Activated naive CD4-positive, alpha-beta T cell treated with anti-CD3 and anti-CD28 coated beads, Interleukin-2, amount 10 ng/mL, durations not matched to agents 7 days and 5 days (primary cell): ENCODE data around the gene TNXB.

ENCODE experiments used
- CTCF ChIA-PET: fragments of 350-600 bp; sonication (Branson Sonifier 250); formaldehyde crosslinking; loops from one replicate; lab custom pipeline; 2021; ENCODE audit warnings: antibody characterized with exemption; lab: Charles Lee
- DNase-seq: peaks from one replicate; pipeline ENCODE4 v3.0.0-alpha.2; 2020
- H3K27ac Mint-ChIP-seq: one replicate; pipeline ENCODE4 v1.8.0; 2021; ENCODE audit warnings: mild to moderate bottlenecking, moderate library complexity, mixed read lengths
- H3K27me3 Mint-ChIP-seq: one replicate; pipeline ENCODE4 v1.8.0; 2021; ENCODE audit warnings: mild to moderate bottlenecking, mixed read lengths
- H3K36me3 Mint-ChIP-seq: one replicate; pipeline ENCODE4 v1.8.0; 2021; ENCODE audit warnings: mixed read lengths
- H3K4me1 Mint-ChIP-seq: one replicate; pipeline ENCODE4 v1.8.0; 2021; ENCODE audit warnings: mixed read lengths
- H3K4me3 Mint-ChIP-seq: one replicate; pipeline ENCODE4 v1.8.0; 2021; ENCODE audit warnings: mild to moderate bottlenecking, moderate library complexity, mixed read lengths
- H3K9me3 Mint-ChIP-seq: one replicate; pipeline ENCODE4 v1.8.0; 2021; ENCODE audit warnings: mixed read lengths

Gene TNXB

GRCh38 chr6:32095338-32096086, 13.6 kb downstream of the TNXB start:
- CTCF ChIA-PET = no interaction called here
- Mint-ChIP-seq H3K36me3 (no peaks in the 10 kb centered on the region), H3K27me3 (peaks cover 95% of the 10 kb centered on the region), H3K9me3 (no peaks in the 10 kb centered on the region), H3K27ac (no peak overlapping the region), H3K4me1 (no peaks in the 10 kb centered on the region), H3K4me3 (no peak overlapping the region)
- DNase-seq = no peak

GRCh38 chr6:32092760-32093497, 16.2 kb downstream of the TNXB start:
- Mint-ChIP-seq H3K9me3 (no peaks in the 10 kb centered on the region), H3K27ac (no peak overlapping the region), H3K4me1 (no peaks in the 10 kb centered on the region), H3K36me3 (no peaks in the 10 kb centered on the region), H3K4me3 (no peak overlapping the region), H3K27me3 (peaks cover 91% of the 10 kb centered on the region)
- DNase-seq = no peak
- CTCF ChIA-PET = no interaction called here

DNA sequence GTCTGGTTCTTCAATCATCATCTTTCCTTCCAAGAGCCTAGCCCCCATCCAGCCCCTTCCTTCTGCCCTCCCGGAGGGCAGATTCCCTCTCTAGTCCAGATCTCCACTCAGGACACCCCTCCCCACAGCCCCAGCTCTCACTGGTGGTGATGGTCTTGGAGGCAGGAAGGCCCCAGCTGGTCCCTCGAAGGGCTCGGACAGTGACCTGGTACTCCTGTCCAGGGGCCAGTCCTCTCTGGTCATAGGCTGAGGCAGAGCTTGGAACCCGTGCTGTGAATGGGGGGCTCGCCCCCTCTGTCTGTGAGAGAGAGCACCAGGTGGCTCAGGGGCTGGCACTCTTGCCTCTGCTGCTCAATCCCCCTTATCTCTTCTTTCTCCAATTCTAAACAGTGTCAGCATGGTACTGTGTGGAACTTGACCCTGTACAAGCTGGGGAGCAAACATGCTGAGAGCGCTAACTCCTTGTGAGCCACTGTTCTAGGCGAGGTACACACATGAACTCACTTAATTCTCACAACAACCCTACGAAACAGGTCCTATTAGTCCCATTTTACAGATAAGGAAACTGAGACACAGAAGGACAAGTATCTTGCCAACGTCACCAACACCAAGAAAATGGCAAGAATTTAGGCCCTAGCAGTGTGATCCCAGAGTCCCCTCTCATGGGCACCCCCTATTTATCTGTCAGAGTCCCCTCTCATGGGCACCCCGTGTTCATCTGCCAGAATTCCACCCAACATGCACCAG, 19.9 kb downstream of the TNXB start:
- H3K27me3 Mint-ChIP-seq = peaks cover 89% of the 10 kb centered on the region
- CTCF ChIA-PET = interaction anchor here (1.6 kb wide), 1 partner anchor 106 kb away, joined by 3 read pairs; no protein-coding TSS in a partner anchor
- H3K27ac Mint-ChIP-seq = no peak overlapping the region
- no peaks in the 10 kb centered on the region for H3K9me3 Mint-ChIP-seq
- H3K4me1 Mint-ChIP-seq = peaks cover 8% of the 10 kb centered on the region
- H3K36me3 Mint-ChIP-seq = no peaks in the 10 kb centered on the region
- H3K4me3 Mint-ChIP-seq = no peak overlapping the region
- no peak for DNase-seq

DNA sequence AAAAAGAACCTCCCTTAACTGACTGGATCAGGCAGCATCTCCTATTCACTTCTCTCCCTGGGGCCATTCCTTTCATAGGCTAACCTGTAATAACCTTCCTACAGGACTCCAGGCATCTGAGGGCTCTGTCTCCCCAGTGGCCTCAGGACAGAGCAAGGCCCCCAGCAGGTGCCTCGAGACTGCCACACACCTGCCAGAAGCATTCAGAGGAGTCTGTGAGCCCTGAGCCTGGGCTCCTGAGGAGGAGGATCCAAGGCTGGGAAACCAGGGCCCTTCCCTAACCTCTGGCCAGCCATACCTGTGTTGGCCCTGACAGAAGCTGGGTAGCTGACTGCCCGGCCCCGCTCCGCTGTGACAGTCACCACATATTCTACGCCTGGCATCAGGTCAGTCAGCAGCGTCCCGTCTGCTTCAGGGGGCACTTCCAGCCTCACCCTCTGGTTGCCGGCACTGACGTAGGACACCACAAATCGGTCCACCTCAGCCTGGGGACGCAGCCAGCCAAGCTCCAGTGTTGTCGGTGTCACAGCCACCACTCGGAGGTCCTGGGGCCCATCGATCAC, 20.6 kb downstream of the TNXB start:
- Mint-ChIP-seq H3K27ac (no peak overlapping the region), H3K4me3 (no peak overlapping the region), H3K27me3 (peaks cover 90% of the 10 kb centered on the region), H3K4me1 (peaks cover 8% of the 10 kb centered on the region), H3K36me3 (no peaks in the 10 kb centered on the region), H3K9me3 (no peaks in the 10 kb centered on the region)
- no peak for DNase-seq
- CTCF ChIA-PET = interaction anchor here (1.6 kb wide), 1 partner anchor 107 kb away, joined by 3 read pairs; no protein-coding TSS in a partner anchor

GRCh38 chr6:32087574-32088486, 21.3 kb downstream of the TNXB start:
- Mint-ChIP-seq H3K4me1 (peaks cover 8% of the 10 kb centered on the region), H3K4me3 (no peak overlapping the region), H3K27ac (no peak overlapping the region), H3K36me3 (no peaks in the 10 kb centered on the region), H3K27me3 (peaks cover 92% of the 10 kb centered on the region), H3K9me3 (no peaks in the 10 kb centered on the region)
- CTCF ChIA-PET = interaction anchor here (1.6 kb wide), 1 partner anchor 108 kb away, joined by 3 read pairs; no protein-coding TSS in a partner anchor
- DNase-seq = peak; percentile 83

GRCh38 chr6:32086661-32087573, 22.2 kb downstream of the TNXB start:
- CTCF ChIA-PET = no interaction called here

GRCh38 chr6:32085759-32086459, 23.2 kb downstream of the TNXB start:
- Mint-ChIP-seq H3K4me3 (no peak overlapping the region), H3K27ac (no peak overlapping the region), H3K4me1 (peaks cover 8% of the 10 kb centered on the region), H3K9me3 (no peaks in the 10 kb centered on the region), H3K36me3 (no peaks in the 10 kb centered on the region), H3K27me3 (peaks cover 86% of the 10 kb centered on the region)
- CTCF ChIA-PET = interaction anchor here (0.9 to 1.3 kb wide), 3 partner anchors 31 to 685 kb away, joined by 3 read pairs; no protein-coding TSS in a partner anchor
- DNase-seq = no peak

More at GRCh38 chr6:32086661-32087573, 22.2 kb downstream of the TNXB start:
- Mint-ChIP-seq H3K4me3 (no peak overlapping the region), H3K27me3 (peaks cover 89% of the 10 kb centered on the region), H3K9me3 (no peaks in the 10 kb centered on the region), H3K4me1 (peaks cover 8% of the 10 kb centered on the region), H3K27ac (no peak overlapping the region), H3K36me3 (no peaks in the 10 kb centered on the region)
- no peak for DNase-seq

DNA sequence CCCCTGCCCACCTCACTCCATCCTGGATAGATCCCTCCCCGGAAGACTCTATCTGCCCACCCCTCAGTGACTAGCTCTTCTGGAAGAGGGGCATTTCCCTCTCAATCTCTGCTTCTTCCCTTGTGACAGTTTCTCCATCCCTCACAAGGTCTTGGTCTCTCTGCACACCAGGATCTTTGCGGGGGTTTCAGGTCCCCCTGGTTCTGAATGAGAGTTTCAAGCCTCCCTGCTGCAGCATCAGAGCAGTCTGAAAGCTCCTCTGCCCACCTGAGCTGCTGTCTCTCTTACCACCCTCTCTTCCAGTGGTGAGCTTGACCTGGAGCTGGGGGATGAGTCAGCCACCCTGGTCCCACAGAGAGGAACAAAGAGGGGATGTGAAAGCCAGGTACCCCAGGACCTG, 24.4 kb downstream of the TNXB start:
- H3K9me3 Mint-ChIP-seq = no peaks in the 10 kb centered on the region
- peaks cover 8% of the 10 kb centered on the region for H3K4me1 Mint-ChIP-seq
- CTCF ChIA-PET = interaction anchor here (1.3 to 1.4 kb wide), 2 partner anchors 8 to 687 kb away, joined by 3 read pairs; no protein-coding TSS in a partner anchor
- peak overlapping the region; percentile 51 for H3K27ac Mint-ChIP-seq
- H3K4me3 Mint-ChIP-seq = no peak overlapping the region
- no peaks in the 10 kb centered on the region for H3K36me3 Mint-ChIP-seq
- peaks cover 89% of the 10 kb centered on the region for H3K27me3 Mint-ChIP-seq
- no peak for DNase-seq

DNA sequence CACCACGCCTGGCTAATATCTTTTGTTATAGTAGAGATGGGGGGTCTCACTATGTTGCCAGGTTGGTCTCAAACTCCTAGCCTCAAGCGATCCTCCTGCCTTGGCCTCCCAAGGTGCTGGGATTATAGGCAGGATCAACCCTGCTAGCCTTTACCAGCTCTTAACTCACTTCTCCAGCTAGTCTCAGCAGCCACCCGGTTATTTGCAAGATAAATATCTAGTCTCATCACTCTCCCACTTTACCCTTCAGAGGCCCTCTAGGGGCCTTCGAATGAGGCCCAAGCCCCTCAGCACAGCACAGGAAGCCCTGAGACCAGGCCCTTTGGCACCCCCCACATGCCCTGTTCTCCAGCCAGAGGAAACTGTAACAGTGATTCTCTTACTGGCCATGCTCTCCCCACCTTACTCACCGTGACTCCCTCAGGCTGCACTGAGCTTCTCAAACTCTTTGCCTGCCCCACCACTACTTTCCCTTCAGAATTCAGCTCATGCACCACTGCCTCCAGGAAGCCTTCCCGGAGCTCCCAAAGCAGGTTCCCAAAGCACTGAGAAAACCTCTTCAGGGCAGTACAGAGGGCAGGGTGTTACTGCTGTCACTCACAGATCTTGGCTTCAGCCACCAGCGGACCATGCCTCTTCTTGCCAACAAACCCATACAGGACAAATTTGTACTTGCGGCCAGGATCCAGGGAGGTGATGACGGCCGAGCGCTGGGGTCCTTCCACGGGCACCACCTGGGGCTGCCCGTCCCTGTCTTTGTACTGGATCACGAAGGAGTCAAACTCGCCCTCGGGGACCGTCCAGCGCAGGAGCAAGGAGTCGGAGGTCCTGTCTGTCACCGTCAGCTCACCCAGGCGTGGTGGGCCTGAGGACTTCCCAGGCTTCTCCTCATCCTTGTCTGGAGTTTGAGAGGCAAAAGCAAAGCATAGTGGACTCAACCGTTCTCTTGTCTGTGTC, 25.0 kb downstream of the TNXB start:
- H3K27ac Mint-ChIP-seq = no peak overlapping the region
- H3K9me3 Mint-ChIP-seq = no peaks in the 10 kb centered on the region
- H3K27me3 Mint-ChIP-seq = peaks cover 89% of the 10 kb centered on the region
- H3K4me3 Mint-ChIP-seq = no peak overlapping the region
- CTCF ChIA-PET = interaction anchor here (1.3 to 1.4 kb wide), 2 partner anchors 8 to 687 kb away, joined by 3 read pairs; no protein-coding TSS in a partner anchor
- DNase-seq = no peak
- no peaks in the 10 kb centered on the region for H3K36me3 Mint-ChIP-seq
- peaks cover 8% of the 10 kb centered on the region for H3K4me1 Mint-ChIP-seq

DNA sequence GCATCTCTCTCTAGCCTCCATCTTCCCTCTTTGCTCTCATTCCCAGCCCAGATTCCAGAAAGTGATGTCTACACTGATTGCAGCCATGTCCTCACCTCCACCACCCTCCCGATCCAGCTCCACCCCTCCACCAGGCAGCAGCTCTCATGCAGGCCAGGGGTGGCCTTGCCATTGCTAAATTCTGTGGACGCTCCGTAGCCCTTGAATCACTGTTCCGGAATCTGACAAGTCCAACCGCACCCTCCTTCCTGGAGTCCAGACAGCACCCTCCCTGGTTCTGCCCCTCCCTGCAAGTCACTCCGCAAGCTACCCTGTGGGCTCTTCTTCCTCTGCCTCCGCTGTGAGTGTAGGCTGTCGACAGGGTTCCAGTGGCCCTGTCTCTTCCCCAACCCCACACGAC, 26.2 kb downstream of the TNXB start:
- peaks cover 8% of the 10 kb centered on the region for H3K4me1 Mint-ChIP-seq
- peaks cover 81% of the 10 kb centered on the region for H3K27me3 Mint-ChIP-seq
- H3K36me3 Mint-ChIP-seq = no peaks in the 10 kb centered on the region
- CTCF ChIA-PET = interaction anchor here (1.0 kb wide), 2 partner anchors 9 to 16 kb away, joined by 3 read pairs; no protein-coding TSS in a partner anchor
- no peaks in the 10 kb centered on the region for H3K9me3 Mint-ChIP-seq
- H3K27ac Mint-ChIP-seq = no peak overlapping the region
- no peak overlapping the region for H3K4me3 Mint-ChIP-seq
- no peak for DNase-seq

DNA sequence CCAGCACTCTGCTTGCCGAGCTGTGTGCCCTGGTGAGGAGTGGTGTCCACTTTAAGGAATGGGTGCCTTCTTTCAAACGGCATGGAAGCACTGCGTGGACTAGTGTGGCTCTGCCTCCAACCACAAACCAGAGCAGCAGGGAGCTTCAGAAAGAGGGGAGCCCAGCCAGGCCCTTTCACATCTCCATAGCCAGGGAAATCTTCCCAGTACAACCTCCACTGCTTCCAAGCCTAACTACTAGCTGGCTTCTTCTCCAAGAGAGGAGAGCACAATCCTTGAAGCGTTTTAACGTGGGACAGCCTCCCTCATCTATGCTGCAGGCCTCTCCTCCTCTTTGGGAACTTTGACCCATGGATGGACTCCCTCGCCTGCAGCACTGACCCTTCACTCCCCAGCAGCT, 26.7 kb downstream of the TNXB start:
- H3K9me3 Mint-ChIP-seq = no peaks in the 10 kb centered on the region
- no peak overlapping the region for H3K4me3 Mint-ChIP-seq
- peaks cover 8% of the 10 kb centered on the region for H3K4me1 Mint-ChIP-seq
- CTCF ChIA-PET = interaction anchor here (1.0 kb wide), 2 partner anchors 9 to 16 kb away, joined by 3 read pairs; no protein-coding TSS in a partner anchor
- no peak overlapping the region for H3K27ac Mint-ChIP-seq
- no peak for DNase-seq
- peaks cover 76% of the 10 kb centered on the region for H3K27me3 Mint-ChIP-seq
- H3K36me3 Mint-ChIP-seq = no peaks in the 10 kb centered on the region
